Stimulated activated CD4-positive, alpha-beta T cell treated with anti-CD3 and anti-CD28 coated beads, TNF-alpha, amount 100 ng/mL, for 4 hours (primary cell): ENCODE data around the gene KCNQ1.

Source experiments
- DNase-seq, 3 experiments: peaks; one replicate each; pipeline ENCODE4 v3.0.0-alpha.2; 2020; ENCODE audit warnings: low read depth in 3 of 3

Gene KCNQ1

DNA sequence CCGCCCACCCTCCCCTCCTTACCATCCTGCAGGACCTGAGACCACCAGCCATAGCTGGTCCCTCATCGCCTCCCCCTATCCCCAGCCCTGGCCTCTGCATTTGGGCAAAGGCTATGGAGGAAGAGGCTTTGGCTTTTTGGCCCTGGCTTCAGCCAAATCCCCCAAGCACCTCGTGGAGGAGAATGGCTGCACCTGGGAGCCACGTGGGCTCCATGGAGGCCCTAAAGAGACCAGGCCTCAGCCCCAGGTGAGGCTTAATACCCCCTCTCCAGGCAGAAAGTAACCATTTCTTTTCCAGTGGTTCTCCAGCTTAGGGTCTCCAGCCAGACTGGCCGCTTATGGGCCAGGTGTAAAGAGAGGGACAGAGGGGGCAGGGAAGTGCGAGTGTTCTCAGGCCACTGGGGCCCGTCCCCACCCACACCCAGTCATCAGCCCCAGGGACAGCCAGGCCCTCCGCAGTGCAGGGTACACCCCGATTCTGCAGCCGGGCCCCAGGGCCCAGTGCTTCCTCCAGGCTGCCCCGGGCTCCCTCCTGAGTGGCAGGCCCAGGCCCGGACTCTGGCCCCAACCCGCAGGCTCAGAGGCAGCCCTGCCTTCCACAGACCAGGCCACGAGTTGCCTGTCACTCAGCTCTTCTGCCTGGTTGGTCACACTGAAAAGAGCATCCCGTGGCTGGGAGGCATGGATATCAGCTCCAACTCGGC, 414.3 kb downstream of the KCNQ1 start:
- no peak for DNase-seq

DNA sequence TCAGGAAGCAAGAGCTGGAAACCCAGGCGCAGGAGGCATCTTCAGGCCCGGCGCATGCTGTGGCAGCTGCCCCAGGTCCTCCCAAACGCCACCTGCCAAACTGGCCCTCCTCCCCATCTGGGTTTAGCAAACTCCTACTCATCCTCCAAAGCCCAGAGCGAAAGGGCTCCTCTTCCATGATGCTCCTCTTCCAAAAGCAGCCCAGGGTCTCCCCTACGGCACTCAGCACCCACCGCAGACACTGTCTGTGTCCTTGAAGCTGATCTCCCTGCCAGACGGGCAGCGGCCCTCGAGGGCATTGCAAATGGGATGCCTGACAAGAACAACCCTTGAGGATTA, 414.9 kb downstream of the KCNQ1 start:
- no peak for DNase-seq

DNA sequence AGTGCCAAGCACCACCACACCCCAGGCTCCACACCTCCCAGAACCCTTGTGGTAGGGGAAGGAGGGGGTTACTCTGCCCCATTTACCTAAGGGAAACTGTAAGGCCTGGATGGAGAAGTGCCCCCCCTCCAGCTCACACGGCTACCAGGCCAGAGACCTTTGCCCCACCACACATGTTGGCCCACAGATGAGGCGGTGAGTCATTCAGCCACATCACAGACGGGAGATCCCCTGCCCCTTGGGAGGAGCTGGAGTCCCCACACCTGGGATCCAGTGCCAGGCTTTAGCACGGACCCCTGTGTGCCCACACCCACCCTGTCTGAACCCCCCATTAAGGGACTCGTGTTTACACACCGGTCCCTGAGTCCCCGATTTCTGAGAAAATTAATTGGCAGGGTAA, 415.8 kb downstream of the KCNQ1 start:
- DNase-seq, result no peak

DNA sequence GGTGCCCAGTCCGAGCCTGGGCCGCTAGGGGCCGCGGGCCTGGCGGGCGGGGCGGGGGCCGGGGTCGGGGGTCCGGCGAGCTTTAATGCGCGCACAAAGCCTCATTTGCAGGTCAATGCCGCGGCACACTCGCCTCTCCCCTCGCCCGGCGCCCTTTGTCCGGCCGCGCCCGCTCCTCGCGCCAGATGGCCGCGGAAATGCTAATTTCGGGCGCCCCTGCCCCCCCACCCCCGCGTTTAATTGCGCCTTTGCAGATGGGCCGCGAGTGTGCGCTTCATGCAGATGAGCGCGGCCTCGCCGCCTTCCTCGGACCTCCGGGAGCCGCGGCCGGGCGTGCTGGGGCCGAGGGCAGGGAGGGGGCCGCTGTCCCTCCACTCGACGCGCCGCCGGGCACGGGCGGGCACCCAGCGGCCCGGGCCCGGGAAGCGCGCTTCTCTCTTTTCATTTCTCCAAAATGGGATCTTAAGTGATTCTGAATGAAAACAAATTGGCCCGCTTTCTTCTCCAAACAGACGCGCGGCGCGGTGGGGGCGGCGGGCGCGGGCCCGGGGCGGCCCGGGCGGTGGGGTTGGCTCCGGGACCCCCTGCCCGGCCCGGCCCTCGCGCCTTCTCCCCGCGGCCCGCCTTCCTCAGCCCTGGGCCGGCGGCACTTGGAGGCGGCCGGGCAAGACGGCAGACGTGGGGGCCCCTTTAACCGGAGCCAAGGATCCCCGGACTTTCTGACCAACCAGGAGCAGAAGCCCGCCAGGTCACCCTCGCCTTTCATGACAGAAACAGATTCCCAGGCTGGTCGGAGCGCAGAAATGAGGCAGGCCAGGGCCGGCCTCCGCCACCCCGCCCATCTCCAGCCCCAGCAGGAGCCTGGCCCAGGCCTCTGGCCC, 417.8 kb downstream of the KCNQ1 start:
- DNase-seq, result no peak

DNA sequence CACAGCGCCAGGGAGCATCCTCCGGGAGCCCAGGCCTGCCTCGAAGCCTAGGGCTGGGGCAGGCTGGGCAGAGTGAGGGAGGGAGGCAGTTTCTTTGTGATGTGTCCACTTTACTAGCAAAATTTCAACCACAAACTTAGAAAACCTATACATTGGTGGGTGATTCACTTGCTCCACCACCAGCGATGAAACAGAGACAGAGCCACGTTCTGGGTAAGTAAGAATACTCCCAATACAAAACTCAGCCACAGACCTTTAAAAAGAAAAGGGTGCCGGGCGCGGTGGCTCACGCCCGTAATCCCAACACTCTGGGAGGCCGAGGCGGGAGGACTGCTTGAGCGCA, 418.4 kb downstream of the KCNQ1 start:
- no peak for DNase-seq

DNA sequence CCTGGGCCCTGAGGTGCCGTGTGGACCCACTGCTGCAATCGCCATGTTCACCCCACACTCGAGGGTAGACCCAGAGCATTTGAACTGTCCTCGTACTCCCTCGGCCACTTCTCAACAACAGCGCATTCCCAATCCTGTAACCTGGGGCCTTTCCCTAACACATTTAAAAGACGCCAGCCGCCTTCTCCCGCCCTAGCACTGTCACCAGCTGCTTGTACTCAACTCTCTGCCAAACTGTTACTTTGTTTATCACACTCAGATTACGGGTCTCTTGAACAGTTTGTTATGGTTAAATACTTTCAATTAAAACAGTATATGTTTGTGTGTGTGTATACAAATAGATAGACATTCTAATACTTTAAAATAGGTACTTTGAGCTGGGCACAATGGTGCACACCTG, 420.1 kb downstream of the KCNQ1 start:
- no peak for DNase-seq

DNA sequence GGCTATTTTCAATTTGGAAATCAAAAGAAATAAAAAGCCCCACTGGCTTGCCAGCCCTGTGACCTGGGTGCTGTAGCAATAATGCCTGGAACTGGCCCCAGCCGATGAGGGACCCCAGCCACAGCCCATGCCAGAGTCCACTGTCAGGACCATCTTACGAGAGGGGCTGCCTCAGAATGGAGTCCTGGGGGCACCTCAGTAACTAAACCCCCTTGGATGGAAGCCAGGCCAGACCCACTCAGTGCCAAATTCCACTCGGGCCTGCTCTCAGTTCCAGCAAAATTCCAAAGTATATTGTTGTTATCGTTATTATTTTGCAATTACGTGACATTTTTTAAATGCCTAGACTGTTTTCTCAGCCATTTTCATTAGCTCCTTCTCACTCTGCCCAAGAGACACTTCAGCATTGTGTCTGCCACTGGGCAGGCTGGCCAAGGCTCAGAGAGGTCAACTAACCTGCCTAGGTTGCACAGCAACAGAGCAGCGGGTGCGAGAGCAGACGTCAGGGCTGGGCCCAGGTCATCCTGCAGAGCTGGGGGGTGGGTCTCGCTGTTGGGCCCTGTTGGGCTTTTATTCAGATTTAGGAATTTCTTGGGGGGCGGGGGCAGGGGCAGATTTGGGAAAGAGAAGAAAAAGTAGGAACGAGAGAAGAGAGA, 421.2 kb downstream of the KCNQ1 start:
- no peak for DNase-seq

DNA sequence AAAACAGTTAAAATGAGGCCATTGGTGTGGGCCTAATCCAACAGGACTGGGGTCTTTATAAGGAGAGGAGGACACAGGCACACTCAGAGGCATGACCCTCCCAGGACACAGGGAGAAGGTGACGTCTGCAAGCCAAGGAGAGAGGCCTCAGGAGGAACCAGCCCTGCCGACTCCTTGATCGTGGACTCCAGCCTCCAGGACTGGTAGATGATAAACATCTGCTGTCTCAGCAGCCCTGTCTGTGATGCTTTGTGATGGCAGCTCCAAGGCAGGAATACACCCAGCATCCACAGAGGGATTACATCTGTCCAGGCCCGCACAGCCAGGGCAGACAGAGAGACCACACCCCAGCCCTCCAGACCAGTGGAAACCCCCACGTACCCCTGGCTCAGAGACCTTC, 422.3 kb downstream of the KCNQ1 start:
- no peak for DNase-seq

DNA sequence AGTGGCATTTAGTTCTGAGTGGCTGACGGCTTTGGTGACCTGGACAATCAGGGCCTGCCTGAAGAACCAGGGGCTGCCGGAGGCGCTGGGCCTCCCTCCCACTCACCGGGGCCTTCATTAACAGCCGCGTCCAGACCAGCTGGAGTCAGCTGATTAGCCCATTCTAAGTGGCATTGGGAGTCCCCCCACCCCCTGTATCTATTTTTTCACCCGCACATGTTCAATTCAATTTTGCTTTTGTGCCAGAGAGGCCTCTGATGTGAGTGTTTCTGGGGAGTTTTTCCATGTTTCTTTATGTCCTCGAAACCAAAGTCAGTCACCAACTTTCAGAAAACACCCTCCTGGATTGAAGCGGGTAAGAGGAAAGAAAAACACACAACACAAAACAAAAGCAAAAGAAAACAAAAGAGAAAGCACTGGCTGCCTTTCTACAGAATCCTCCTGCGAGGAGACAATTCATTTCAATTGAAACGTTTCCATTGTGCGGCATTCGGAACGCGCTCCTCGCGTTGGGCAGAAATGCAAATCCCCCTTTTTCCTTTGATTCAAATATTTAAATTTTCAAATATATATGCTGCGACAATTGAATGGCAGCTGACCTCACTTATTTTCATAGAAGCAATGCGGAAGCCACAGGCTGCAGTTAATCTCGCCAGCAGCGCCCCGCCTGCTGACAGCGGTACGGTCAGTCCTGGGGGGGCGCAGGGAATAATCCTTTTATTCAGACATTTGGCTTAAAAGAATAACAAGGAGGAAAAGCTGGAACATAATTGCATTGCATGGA, 423.1 kb downstream of the KCNQ1 start:
- DNase-seq, result no peak

DNA sequence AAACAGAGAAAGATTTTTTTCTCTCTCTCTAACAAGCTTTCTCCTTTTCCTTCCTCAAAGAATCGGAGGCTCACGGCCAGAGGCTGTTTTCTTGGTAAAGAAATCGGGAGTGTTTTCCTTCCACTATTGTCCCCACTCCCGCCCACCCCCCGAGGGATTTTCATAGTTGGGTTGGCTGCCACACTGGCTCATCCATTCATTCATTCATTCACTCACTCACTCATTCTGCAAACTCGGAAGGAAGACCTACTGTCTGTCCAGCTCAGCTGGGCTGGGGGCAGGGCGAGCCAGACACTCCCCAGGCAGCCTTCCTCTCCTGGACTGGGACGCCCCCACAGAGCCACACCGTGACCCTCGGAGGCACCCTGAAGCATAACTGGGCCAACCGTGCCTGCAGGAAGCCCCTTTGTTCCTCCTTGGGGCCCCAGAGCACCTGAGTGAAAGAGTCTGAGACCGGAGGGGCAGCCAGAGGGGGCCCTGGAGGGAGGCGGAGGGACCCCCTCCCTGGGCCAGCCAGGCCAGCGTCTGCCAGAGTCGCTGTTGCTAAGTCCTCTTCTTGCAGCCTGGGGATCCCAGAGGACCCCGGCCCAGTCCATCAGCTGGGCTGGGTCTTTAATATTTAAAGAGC, 423.8 kb downstream of the KCNQ1 start:
- DNase-seq, result no peak

DNA sequence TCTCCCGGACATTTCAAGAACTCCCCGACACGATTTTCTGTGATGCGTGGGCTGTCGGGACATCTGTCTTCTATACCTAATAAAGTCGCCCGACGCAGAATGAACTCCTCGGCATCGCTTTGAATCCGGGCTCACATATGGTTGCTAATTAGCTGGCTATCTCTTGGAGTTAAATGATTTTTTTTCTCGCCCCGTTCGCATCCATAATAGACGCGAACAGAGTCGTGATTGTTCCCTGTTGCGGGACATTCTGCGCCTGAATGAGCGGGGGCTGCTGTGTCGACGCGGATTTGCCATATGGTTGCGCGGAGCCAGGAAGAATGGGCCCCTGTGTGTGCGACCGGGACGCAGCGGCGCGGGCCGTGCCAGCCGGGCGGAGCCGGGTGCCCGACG, 424.3 kb downstream of the KCNQ1 start:
- no peak for DNase-seq

DNA sequence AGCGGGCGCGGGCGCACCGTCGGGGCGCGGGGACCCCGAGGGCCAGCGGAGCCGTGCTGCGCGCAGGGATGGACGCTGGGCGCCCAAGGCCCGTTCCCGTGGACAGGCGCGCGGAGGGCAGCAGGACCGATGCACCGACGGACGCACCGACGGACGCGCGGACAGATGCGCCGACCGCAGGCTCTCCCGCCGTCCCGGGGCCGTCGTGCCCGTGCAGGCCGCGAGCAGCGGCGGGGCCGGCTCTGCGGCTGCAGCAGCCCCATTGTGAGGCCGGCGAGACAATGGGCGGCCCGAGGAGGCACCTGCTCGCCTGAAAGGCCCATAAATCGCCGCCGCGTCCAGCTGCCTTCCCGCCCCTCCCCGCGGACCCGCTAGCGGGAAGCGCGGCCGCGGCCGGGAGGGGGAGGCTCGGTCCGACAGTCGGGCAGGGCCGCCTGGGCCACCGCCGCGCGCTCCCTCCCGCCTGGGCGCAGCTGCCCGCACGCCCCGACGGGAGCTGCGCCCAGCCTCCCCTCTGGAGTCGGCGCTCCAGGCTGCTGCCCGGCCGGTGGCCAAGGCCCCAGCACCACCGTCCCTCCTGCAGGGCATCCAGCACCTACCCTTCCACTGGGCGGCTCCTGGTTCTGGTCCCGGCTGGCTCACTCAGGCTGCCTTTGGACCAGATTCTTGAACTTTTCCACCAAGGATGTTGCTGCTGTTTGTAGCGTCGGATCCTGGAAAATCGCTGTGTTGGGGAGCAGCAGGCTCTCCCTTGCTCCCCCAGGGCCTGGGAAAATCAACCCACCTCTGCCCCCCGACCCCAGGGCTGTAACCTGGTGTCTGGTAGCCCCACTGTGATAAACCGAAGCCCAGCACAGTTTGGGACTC, 425.0 kb downstream of the KCNQ1 start:
- DNase-seq, result no peak

DNA sequence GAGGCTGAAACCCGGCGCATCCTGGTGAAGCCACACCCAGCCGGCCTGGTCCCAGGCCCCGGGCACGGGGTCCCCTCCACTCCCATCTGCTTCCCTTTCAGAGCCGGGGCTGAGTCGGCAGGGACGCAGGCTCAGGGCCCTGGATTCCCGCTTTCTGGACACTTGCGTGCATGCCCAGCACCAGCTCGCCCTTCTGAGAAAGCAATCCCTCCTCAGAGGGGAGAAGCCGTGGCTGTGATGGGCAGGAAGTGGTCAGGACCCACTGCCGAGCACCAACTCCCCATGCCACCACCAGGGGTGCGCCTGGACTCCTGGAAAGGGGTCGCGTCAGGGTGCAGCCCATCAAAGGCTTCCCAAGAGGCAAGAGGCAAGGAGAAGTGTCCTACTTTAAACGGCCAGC, 425.7 kb downstream of the KCNQ1 start:
- no peak for DNase-seq

DNA sequence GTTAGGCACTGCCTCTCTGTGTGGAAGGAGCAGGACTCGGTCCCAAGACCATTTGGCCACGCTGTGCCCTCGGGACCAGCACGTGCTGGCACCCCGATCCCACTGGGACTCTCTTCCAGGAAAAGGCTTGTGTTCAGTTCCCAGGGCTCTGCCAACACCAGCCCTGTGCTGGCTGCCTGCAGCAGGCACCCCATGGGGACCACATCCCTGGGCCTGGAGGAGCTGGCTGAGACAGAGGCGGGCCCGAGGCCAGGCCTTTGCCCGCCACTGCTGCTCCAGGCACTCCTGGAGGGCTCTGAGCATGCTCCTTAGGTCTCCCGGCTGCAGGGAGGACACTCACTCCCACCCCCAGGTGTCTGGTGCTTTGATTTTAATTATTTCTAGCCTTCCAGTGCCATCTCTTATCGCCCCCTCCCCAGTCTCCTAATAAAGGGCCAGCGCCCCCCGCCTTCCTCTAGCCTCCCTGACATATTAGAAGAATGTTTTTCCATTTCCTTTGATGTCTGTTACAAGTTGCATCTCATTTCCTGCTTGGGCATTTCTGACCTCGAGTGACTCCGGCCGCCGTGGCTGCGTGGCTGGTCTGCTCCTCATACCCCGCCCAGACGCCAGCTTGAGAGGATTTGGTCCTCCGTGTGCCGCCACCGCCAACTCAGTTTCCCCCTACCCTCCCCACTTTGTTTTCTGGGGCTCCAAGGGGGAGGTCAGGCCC, 426.3 kb downstream of the KCNQ1 start:
- no peak for DNase-seq

DNA sequence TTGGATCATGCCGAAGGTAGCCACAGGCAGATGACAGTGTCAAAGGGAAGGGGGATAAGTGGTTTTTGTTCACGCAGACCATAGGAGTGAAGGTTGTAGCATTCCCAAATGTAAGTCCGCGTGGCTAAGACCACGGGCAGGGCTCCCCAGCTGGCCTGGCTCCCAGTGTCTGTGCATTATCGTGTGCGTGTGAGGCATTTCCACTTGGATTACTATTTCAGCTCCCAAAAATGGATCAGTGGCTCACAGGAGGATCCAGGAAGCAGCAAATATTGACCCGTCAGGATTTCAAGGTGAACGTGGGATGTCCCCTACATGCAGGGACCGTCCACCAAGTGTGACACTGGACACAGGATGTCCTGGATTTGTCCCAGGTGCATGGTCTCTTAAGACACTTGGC, 430.2 kb downstream of the KCNQ1 start:
- no peak for DNase-seq

DNA sequence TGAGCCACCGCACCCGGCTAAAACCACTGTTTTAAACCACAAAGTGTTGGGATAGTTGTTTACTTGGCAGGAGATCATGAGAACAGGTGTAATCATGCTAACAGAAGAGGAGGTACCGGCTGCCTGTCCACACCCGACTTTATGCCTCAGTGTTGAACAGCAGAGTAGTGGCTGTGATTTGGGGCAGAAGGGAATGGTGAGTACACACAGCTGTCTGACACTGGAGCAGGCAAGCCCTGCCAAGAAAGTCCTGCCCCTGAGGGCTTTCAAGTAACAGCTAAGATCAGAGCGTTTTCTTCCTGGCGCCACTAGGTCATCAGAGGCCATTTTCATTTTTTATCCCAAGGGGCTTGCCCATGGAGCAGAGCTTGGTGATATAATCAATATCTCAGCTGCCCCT, 432.7 kb downstream of the KCNQ1 start:
- DNase-seq, result no peak

DNA sequence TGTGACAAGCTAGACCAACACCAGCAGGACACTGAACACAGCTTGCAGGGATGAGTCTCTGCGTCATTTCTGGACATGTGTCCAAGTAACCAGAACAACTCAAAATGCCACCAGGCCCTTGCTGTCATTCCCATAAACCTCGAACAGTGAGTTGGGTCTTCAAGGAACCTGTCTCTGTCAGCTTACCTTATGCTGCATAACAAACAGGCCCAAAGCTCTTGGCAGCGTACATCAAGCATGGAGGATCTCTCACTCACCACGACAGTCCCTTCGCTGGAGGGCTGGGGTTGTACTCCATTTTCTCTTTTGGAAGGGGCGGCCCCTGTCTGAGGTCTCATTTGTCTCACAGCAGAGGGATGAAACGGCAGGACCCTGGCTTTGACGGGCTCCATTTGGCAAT, 434.0 kb downstream of the KCNQ1 start:
- no peak for DNase-seq

DNA sequence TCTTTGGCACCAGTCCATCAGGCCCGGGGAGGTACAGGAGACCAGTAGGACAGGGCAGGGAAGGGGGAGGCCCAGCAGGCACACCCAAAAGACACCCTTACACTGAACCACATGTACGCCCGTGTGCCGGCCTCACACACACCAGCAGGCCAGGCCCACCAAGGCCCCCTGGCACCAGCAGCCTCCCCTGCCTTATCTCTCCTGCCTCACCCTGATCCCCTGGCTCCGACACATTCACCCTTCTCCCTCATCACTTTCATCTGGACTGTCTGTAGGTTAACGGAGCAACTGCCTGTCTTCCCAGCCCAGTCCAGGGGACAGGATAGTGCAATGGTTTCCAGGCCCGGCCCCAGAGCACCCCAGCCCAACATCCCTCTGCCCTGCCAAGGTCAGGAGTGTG, 435.8 kb downstream of the KCNQ1 start:
- DNase-seq, result no peak

DNA sequence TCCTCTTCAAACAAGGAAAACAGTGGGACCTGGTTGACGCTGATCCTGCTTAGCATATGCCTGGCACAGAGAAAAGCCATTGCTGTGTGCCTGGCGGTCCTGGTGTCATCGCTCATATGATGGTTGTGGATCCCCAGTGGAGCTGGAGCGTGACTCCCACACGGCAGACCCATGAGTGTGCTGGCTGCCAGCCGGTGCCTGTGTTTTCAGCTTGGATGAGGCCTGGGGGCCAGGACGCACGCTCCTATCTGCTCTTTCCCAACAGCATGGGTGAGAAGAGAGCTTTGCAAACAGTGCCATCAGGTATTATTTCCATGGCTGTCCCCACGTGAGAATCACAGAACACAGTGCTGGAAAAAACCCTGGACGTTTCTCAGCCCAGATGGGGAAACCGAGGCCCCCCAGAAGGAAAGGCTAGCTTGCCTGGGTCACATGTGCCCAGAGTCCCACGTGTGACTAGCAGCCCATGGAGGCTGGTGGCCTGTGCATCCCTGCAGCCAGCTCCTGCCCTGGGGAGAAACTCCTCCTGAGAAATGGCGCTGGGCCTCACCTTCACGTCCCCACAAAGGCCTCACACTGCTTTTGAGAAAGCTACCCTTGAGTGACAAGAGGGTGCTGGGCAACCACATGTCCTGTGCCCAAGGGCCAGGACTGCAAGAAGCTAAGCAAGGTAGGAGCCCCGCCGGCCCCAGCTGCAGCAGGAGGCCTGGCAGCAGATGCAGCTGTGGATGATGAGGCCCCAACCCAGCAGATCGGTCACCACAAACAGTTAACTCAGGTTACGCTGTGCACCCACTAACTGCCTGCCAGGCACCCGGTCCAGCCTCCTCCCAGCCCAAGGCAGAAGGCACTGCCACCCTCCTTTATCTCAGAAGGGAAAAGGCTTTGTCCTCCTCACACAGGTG, 436.5 kb downstream of the KCNQ1 start:
- no peak for DNase-seq
